HG02759 (cell line): ENCODE measurements around the gene ST3GAL2.
"Not testable (repeated sequence)": the region's sequence is repeated elsewhere in the genome, so short reads cannot be mapped to it uniquely, and the experiment has no call there.

ENCODE experiments used
- ATAC-seq: cut with Tn5 transposase; IDR thresholded peaks from one replicate; pipeline ENCODE4 v1.9.1; 2021; ENCODE audit warnings: mild to moderate bottlenecking, moderate library complexity; ENCODE audit not compliant: unreplicated experiment

Gene ST3GAL2

GRCh38 chr16:70418274-70418992 lies 20.5 kb downstream of the ST3GAL2 start:
- no peak for ATAC-seq

DNA sequence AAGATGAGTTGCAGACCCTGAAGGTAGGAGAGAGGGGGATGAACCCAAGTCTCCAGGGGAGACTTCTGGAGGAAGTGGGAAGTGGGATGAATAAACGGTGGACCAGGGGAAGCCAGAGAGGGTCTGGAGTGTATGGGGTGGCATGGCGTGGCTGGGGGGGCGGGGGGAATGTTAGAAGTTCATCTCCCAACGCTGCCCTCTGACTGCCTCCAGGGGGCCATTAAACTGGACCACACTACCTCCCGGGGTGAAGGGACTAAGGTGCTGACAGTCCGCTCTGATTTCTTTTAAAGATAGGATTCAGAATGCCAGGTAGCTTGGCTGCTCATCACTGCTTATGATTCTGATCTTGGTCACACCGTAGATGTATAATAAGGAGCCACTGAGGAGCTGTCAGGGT lies 21.2 kb downstream of the ST3GAL2 start:
- ATAC-seq: no peak

- ATAC-seq: peak; percentile 89
Measured at GRCh38 chr16:70416748-70417616, 21.9 kb downstream of the ST3GAL2 start.

- not testable (repeated sequence) for ATAC-seq
Measured at GRCh38 chr16:70413572-70413971, 25.3 kb downstream of the ST3GAL2 start.

GRCh38 chr16:70412385-70412784 lies 26.5 kb downstream of the ST3GAL2 start:
- no peak for ATAC-seq

DNA sequence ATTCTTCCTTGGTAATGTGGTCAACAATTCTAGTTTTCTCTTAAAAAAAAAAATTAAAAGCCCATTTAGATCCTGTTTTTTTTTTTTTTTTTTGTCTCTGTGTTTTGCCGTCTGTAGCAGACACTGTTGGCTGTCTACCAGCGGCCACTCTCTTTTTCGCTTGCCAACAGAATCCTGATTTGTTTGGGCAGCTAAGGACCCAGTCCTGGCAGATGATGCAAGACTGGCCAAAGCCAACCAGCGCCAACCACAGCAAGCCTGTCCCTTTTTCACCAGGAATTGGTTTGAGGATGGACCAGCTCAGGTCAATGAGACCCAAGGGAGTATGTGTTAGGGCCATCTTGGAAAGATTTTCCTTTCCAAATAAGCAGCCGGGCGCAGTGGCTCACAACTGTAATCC lies 28.2 kb downstream of the ST3GAL2 start:
- no peak for ATAC-seq

GRCh38 chr16:70407811-70408274 lies 31.1 kb downstream of the ST3GAL2 start:
- no peak for ATAC-seq

DNA sequence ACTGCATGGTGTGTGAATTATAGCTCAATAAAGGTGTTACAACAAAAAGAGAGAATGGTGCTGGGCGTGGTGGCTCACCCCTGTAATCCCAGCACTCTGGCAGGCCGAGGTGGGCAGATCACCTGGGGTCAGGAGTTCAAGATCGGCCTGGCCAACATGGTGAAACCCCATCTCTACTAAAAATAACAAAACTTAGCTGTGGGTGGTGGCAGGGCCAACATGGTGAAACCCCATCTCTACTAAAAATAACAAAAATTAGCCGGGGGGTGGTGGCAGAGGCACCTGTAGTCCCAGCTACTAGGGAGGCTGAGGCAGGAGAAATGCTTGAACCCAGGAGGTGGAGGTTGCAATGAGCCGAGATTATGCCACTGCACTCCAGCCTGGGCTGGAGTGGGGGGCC lies 32.8 kb downstream of the ST3GAL2 start:
- ATAC-seq: not testable (repeated sequence)

- ATAC-seq: no peak
Measured at GRCh38 chr16:70402916-70403659, 35.8 kb downstream of the ST3GAL2 start.

DNA sequence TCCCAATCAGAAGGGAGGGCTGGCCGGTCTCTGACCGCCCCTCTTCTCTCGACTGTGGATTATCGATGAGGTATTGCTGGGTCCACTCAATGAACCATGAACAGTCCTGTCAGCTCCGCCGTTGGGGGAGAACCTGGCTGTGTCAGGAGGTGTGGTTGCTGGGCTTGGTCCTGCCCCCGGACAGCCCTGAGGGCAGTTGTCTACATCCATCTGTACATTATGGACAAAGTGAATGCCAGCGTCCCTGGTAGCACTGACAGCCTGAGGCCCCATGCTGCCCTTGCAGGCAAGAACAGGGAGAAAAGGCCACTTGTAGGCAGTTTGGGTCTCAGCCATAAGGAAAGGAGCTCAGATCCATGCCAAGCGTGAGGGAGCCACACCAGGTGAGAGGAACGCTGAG lies 38.9 kb downstream of the ST3GAL2 start:
- no peak for ATAC-seq

- ATAC-seq: no peak
Measured at GRCh38 chr16:70399381-70399780, 39.5 kb downstream of the ST3GAL2 start.

DNA sequence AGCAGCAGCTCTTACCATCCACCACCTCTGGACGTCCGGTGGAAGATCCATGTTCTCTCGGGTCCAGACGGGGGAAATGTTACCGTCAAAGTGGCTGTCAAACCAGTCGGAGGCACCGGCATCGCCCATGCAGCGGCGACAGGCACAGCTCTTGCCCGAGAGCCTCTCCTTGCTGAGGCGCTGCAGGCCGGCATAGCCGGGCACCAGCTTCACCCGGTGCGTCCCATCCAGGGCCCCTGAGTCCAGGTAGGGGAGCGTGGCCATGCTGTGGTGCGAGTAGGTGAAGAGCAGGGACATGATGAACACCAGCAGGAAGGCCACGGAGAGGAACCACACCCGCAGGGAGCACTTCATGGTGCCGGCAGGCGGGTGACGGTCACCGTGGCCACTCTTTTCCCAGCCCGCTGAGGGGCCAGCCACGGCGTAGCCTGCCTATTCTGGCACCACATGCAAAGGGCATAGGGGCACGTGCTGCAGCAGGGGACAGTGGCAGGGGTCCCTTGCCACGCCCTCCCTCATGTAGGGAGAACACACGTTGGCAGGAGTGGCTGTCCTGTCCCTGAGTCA lies 40.6 kb downstream of the ST3GAL2 start:
- ATAC-seq: no peak

DNA sequence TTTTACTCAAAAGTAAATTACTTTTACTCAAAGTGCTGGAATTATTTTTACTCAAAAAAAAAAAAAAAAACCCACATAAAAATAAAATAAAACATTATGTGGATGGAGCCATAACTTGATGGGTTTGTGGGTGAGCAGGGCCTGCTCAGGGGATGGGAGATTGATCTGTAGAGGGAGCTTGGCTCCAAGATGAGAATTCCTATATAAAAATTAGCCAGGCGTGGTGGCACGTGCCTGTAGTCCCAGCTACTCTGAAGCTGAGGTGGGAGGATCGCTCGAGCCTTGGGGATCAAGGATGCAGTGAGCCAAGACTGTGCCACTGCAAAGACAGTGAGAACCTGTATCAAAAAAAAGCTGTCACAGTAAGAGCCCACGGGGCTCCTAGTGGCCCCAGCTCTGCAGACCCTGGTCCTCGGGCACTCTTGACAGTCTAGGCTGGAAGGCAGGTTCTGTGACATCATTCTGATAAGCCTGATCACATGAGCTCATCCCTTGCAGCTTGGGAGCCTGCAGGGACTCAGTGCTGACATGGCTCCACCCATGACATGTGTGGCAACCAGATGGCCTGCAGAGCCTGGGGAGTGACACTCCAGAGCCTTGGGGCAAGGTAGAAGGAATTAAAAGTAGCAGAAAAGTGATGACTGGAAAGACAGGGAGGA lies 42.5 kb downstream of the ST3GAL2 start:
- ATAC-seq: no peak

GRCh38 chr16:70395345-70395901 lies 43.5 kb downstream of the ST3GAL2 start:
- ATAC-seq: peak; percentile 43

DNA sequence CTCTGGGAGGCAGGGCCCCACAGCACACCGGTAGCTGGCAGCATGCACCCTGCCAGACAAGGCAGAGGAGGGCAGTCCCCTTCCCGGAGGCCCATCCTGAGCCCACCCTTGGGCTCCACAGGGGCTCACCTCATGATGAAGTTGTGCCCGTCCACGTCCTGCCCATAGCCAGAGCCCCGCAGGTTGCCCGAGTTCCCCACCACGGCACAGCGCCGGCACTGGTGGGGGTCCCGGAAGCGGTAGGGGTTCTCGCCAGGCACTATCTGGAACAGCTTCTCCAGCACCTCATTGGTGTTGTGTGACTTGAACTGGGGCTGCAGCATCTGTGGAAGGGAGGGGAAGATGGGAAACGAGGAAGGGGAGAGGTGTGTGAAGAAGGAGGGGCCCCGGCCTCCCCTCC lies 44.0 kb downstream of the ST3GAL2 start:
- no peak for ATAC-seq

- ATAC-seq: no peak
Measured at GRCh38 chr16:70393662-70394061, 45.2 kb downstream of the ST3GAL2 start.

DNA sequence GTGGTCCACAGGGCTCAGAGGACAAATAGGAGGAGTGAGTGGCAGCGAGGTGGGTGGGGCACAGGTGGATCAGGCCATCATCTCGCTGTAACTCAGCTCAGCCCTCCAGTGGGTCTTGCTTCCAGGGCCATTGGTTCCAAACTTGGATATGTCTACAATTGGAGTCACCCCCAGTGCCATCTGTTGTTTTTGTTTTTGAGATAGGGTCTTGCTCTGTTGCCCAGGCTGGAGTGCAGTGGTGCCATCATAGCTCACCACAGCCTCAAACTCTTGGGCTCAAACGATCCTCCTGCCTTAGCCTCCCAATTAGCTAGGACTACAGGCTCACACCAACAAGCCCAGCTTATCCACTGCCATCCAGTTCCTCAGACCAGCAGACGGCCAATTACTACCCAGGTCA lies 46.3 kb downstream of the ST3GAL2 start:
- no peak for ATAC-seq

GRCh38 chr16:70391881-70392481 lies 46.9 kb downstream of the ST3GAL2 start:
- no peak for ATAC-seq

DNA sequence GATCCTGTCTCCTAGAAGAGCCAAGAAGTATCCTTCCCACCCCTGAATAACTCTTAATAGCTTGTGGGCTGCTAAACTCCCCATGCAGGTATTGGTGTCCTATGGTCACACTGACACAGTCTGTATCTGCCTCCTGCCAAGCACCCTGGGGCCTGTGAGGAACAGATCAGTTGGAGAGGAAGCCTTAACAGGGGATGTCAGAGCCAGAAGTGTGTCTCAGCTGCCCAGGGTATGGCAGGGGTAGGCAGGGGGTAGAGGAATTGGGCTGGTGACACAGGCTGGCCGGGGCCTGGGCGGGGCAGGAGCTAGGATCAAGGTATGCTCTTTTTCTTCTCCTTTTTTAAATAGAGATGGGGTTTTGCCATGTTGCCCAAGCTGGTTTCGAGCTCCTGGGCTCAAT lies 47.5 kb downstream of the ST3GAL2 start:
- no peak for ATAC-seq

DNA sequence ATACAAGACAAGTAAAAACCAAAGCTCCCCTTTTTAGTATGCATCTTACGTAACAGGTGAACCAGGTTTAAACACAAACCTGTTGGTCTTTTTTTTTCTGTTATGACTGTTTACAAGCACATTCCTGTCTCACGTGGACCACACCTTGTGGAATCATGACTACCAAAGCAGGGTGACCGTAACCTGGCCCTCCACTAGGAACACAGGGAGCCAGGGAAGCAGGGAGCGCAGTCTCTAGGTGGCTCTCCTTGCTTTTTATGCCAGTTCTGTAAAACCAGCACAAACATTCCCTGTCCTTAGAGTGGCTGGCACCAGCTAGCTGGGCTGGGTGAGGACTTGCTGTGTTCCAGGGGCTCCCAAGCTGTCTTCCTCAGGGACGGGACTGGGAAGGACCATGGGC lies 48.1 kb downstream of the ST3GAL2 start:
- ATAC-seq: no peak
